Activated CD8-positive, alpha-beta memory T cell treated with anti-CD3 and anti-CD28 coated beads, Interleukin-2, amount 50 U/mL, for 4 hours (primary cell): ENCODE results near the gene SDC4.
A peak's percentile ranks its signal among the peaks of the same experiment; 100 is the strongest.

Experiments
- DNase-seq: peaks from one replicate; pipeline ENCODE4 v3.0.0-alpha.2; 2020

The SDC4 gene

GRCh38 chr20:45317826-45318225, 30.4 kb downstream of the SDC4 start:
- DNase-seq = no peak

- no peak for DNase-seq
Measured at GRCh38 chr20:45316150-45317080, 31.8 kb downstream of the SDC4 start.

GRCh38 chr20:45315672-45316071, 32.6 kb downstream of the SDC4 start:
- no peak for DNase-seq

- DNase-seq = no peak
Measured at GRCh38 chr20:45313943-45314342, 34.3 kb downstream of the SDC4 start.

- DNase-seq = no peak
Measured at GRCh38 chr20:45313065-45313695, 35.0 kb downstream of the SDC4 start.

- DNase-seq = no peak
Measured at GRCh38 chr20:45312241-45312640, 36.0 kb downstream of the SDC4 start.

- DNase-seq = peak; percentile 62
Measured at GRCh38 chr20:45311589-45312211, 36.5 kb downstream of the SDC4 start.

GRCh38 chr20:45309075-45309474, 39.1 kb downstream of the SDC4 start:
- no peak for DNase-seq

GRCh38 chr20:45308117-45308778, 40.0 kb downstream of the SDC4 start, which contains the start of gene MATN4:
Gene MATN4 (minus strand): TSS chr20:45308299. CDS start chr20:45305582, 2,717 bp downstream.
- DNase-seq = no peak

GRCh38 chr20:45307076-45307640, 41.1 kb downstream of the SDC4 start:
- DNase-seq = no peak

GRCh38 chr20:45306431-45306982, 41.7 kb downstream of the SDC4 start, which contains the start of gene RBPJL:
Gene RBPJL (plus strand): TSS chr20:45306840. CDS start chr20:45306923, 83 bp downstream.
- peak; percentile 55 for DNase-seq

- no peak for DNase-seq
Measured at GRCh38 chr20:45305262-45305661, 43.0 kb downstream of the SDC4 start.

GRCh38 chr20:45304464-45304999, 43.7 kb downstream of the SDC4 start:
- no peak for DNase-seq

GRCh38 chr20:45303586-45304463, 44.4 kb downstream of the SDC4 start:
- no peak for DNase-seq

- DNase-seq = no peak
Measured at GRCh38 chr20:45301824-45302271, 46.4 kb downstream of the SDC4 start.

- no peak for DNase-seq
Measured at GRCh38 chr20:45300961-45301360, 47.3 kb downstream of the SDC4 start.

GRCh38 chr20:45299786-45300185, 48.4 kb downstream of the SDC4 start:
- no peak for DNase-seq

- no peak for DNase-seq
Measured at GRCh38 chr20:45297786-45298497, 50.3 kb downstream of the SDC4 start.

GRCh38 chr20:45294659-45295058, 53.6 kb downstream of the SDC4 start:
- DNase-seq = no peak

- DNase-seq = no peak
Measured at GRCh38 chr20:45294003-45294368, 54.2 kb downstream of the SDC4 start.
